ENCODE data around the gene NADK. TPM values are rescaled to one million over a fixed set of nuclear protein-coding genes. Genes with fewer than 3 reads are reported as not detected.

The NADK gene
- total and polyA plus RNA-seq, 7 donors = 14.5 to 37.7 (median 24.7) TPM

GRCh38 chr1:1796466-1796865 is 18.2 kb upstream of the NADK start:
- H3K9me3 ChIP-seq = no peaks in the 10 kb centered on the region
- intact Hi-C loops (cut with DNase I) = loop anchor here in 1 of 2 donors (5.0 kb wide), 1 partner anchor 41 kb away; no protein-coding TSS in a partner anchor
- DNase-seq = no peak
- peaks cover 6 to 81% of the 10 kb centered on the region in 2 donors for H3K36me3 ChIP-seq (ENCODE audit: insufficient read depth in 1 of 2, low read depth in 1 of 2)
- no peak overlapping the region for H3K27ac ChIP-seq
- no peak for ATAC-seq
- H3K27me3 ChIP-seq (ENCODE audit: insufficient read depth in 3 of 3, low read length in 2 of 3) = no peaks in the 10 kb centered on the region
- H3K4me1 ChIP-seq = peaks cover 16% of the 10 kb centered on the region
- TF ChIP-seq CTCF (IDR thresholded peaks at IDR 0.05) = peak; percentile 6
- 85 to 94% (median 92%) methylated on average over 5 of the region's 5 CpGs for WGBS, 3 donors
- no peak overlapping the region for H3K4me3 ChIP-seq

GRCh38 chr1:1794999-1795398 is 16.7 kb upstream of the NADK start:
- ATAC-seq (no peak), DNase-seq (no peak)
- peaks cover 8% of the 10 kb centered on the region for H3K4me1 ChIP-seq
- H3K27me3 ChIP-seq (ENCODE audit: insufficient read depth in 3 of 3, low read length in 2 of 3) = no peaks in the 10 kb centered on the region
- H3K9me3 ChIP-seq = no peaks in the 10 kb centered on the region
- WGBS, 3 donors = 92 to 94% (median 93%) methylated on average over 10 of the region's 10 CpGs
- H3K36me3 ChIP-seq (ENCODE audit: insufficient read depth in 1 of 2, low read depth in 1 of 2) = peaks cover 6 to 89% of the 10 kb centered on the region in 2 donors
- intact Hi-C loops (cut with DNase I) = loop anchor here in 1 of 2 donors (5.0 kb wide), 1 partner anchor 42 kb away; no protein-coding TSS in a partner anchor
- no peak for TF ChIP-seq CTCF (IDR thresholded peaks at IDR 0.05)
- no peak overlapping the region for H3K27ac ChIP-seq
- no peak overlapping the region for H3K4me3 ChIP-seq

- H3K9me3 ChIP-seq = no peaks in the 10 kb centered on the region
- H3K27me3 ChIP-seq (ENCODE audit: insufficient read depth in 3 of 3, low read length in 2 of 3) = no peaks in the 10 kb centered on the region
- H3K4me1 ChIP-seq = peaks cover 3% of the 10 kb centered on the region
- TF ChIP-seq CTCF (IDR thresholded peaks at IDR 0.05) = no peak
- 89 to 93% (median 92%) methylated on average over 17 of the region's 17 CpGs for WGBS, 3 donors
- no peak overlapping the region for H3K4me3 ChIP-seq
- peaks cover 6 to 99% of the 10 kb centered on the region in 2 donors for H3K36me3 ChIP-seq (ENCODE audit: insufficient read depth in 1 of 2, low read depth in 1 of 2)
- no peak for ATAC-seq
- intact Hi-C loops (cut with DNase I) = no loop called here
- DNase-seq = no peak
- H3K27ac ChIP-seq = no peak overlapping the region
Observed at GRCh38 chr1:1793481-1794244, 15.4 kb upstream of the NADK start.

GRCh38 chr1:1788646-1789431 is 10.6 kb upstream of the NADK start:
- ATAC-seq (peak in 1 of 4 donors; percentile 44), DNase-seq (peak in 1 of 2 donors; percentile 10)
- 80 to 85% (median 81%) methylated on average over 25 of the region's 25 CpGs for WGBS, 3 donors
- peaks cover 7% of the 10 kb centered on the region for H3K4me1 ChIP-seq
- H3K4me3 ChIP-seq = no peak overlapping the region
- TF ChIP-seq CTCF (IDR thresholded peaks at IDR 0.05) = peak; percentile 15
- no peaks in the 10 kb centered on the region for H3K9me3 ChIP-seq
- H3K27me3 ChIP-seq (ENCODE audit: insufficient read depth in 3 of 3, low read length in 2 of 3) = no peaks in the 10 kb centered on the region
- H3K36me3 ChIP-seq (ENCODE audit: insufficient read depth in 1 of 2, low read depth in 1 of 2) = peaks cover 0 to 91% of the 10 kb centered on the region in 2 donors
- intact Hi-C loops (cut with DNase I) = no loop called here
- H3K27ac ChIP-seq = no peak overlapping the region
